GM18499 (cell line): ENCODE measurements around the gene AKR1C2.
"Not testable (repeated sequence)": the region's sequence is repeated elsewhere in the genome, so short reads cannot be mapped to it uniquely, and the experiment has no call there.

ENCODE experiments used
- ATAC-seq: cut with Tn5 transposase; IDR thresholded peaks from one replicate; pipeline ENCODE4 v1.9.1; 2021; ENCODE audit warnings: moderate number of reproducible peaks; ENCODE audit not compliant: insufficient read depth, unreplicated experiment

AKR1C2 gene

DNA sequence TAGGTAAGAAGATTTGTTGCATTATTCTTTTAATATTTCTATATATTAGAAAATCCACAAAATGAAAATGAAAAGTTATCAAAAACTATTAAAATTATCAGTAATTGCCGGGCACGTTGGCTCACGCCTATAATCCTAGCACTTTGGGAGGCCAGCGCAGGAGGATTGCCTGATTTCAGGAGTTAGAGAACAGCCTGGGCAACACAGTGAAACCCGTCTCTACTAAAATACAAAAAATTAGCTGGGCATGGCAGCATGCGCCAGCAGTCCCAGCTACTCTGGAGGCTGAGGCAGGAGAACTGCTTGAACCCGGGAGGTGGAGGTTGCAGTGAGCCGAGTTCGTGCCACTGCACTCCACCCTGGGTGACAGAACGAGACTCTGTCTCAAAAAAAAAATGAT, 11.1 kb downstream of the AKR1C2 start:
- ATAC-seq = not testable (repeated sequence)

DNA sequence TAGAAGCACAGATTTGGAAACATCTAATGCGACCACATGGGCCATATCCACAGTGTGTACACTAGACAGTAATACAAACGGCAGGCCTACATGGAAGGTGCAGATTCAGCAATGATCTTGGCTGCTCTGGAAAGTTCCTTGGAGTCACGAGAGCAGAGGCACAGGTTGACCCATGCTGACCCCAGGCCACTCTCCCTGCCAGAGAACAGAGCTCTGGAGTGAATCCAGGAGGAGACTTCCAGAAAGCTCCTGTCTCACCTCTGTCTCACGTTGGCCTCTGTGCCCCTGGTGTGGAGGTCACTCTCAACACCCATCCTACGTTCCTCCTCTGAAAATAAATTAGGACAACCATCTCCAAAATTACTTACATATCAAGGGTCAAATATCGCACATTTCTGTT, 12.2 kb downstream of the AKR1C2 start:
- not testable (repeated sequence) for ATAC-seq

DNA sequence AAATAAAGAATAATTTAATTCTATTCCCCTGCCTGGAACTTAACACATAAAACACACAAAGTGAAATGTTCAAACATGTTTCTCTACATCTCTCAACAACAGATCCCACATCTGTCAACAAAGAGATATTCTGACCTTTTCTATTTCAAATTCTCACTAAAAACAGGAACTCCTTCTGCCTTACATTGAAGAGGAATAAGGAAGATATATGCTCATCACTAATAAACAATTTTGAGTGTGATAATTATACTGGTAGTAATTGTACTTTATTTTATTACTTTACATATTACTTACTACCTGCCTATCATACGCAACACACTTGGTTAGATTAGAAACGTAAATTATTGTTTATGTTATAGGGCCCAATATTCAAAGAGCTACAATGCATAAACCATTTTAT, 13.4 kb downstream of the AKR1C2 start:
- ATAC-seq = no peak

DNA sequence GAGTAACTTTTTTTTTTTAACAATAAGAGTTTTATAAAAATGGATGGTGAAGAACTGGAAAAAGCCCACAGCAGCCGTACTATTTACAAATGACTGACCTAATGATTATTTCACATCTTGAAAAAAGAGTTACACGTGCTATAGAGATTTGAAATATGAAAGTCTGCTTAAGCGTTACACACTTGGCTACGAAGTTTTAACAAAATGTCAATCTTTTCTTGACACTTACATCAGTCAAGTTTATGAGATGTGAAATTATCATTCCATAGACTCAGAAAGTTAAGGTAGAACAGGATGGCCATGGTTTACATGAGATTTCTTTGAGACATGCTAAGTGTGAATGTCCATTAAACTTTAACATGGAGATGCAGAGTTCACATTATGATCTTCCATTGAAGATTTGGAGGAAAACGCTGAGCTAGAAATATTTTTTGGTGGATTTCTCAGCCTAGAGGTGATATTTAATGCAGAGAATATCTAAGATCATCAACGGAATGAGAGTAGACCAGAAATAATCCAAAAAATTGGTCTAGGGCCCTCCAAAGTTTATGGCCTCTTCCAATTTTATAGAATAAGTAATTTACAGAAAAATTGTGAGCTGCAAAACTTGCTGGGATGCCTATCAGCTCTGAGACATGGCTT, 15.5 kb downstream of the AKR1C2 start:
- not testable (repeated sequence) for ATAC-seq

DNA sequence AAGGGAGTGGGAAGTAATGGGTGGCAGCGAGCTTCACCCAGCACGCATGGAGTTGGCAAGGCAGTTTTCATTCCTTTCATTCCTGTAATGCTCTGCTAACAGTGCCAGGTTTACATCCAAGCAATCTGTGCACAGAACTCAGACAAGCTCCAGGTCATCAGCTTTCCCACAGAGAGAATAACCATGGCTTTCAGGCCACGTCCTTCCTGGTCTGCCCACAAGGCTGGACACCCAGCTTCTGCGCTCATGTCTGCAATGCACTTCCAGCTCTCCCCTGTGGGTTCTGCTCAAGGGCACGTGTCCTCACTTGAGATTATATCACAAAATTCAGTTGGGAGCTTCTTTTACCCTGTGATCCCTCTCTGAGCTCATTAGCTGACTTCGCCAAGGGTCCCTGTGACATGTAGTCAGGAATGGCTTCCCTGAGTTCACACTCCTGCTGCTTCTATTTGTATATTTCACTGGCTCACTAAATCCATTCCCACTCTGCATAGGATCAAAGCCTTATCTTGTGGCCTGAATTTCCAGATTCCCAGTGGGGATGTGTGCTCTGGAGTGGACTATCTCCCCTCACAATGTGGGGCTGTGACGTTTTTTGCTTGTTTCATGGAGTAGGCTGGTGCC, 18.6 kb downstream of the AKR1C2 start:
- ATAC-seq = no peak

DNA sequence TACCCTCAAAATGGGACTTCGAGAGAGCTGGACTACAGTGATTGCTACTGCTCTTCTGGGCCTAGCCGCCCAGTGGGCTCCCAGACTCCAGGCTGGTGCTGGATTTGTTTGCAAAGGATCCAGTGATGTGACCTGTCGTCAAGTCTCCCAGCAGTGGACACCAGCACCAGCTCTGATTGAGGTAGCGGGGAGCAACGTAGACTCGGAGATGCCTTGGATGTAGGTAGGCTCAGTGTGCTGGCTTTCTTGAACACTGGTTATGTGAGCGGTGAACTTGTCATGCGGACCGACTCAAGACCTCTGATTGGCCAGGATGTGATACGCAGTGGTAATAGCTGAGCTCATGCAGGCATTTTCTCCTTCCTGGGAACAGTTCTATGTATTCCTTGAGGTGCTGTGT, 19.4 kb downstream of the AKR1C2 start:
- no peak for ATAC-seq

DNA sequence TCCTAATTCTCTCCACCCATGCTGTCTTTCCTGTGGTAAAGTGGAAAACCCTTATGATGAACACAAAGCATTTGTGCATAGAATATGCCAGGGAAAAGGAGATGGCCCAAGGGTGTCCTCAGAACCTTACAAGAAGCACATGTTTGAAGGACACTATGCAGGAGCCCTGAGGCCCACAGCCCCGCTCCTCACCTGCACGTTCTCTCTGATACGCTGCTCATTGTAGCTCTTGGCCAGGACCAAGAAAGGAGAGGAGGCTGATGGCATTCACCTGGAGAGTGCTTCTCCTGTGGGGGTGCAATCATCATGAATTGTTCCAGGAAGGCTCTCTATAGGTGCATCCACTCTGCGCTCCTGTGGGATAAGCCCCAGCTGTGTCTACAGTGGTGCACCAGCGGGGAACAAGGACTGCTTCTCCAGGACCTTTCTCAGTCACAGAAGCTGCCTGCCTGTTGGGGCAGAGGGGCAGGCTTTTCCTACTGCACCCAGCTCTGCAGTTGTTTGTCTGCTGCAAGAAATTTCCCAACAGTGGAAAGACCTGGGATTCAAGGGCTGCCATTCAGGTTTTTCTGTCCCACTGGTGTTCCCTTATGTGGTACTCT, 19.9 kb downstream of the AKR1C2 start:
- no peak for ATAC-seq

DNA sequence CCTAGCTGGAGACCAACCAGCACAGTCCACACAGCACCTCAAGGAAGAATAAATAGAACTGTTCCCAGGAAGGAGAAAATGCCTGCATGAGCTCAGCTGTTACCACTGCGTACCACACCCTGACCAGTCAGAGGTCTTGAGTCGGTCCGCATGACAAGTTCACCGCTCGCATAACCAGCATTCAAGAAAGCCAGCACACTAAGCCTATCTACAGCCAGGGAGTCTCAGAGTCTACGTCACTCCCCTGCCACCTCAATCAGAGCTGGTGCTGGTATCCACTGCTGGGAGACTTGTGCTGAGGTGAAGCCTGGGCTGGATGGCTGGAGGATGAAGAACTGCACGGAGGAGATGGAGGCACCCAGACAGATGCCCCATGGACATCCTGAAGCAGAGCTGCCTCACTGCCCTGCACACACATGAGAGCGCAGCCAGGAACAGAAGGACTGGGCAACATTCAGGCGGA, 20.9 kb downstream of the AKR1C2 start:
- no peak for ATAC-seq

DNA sequence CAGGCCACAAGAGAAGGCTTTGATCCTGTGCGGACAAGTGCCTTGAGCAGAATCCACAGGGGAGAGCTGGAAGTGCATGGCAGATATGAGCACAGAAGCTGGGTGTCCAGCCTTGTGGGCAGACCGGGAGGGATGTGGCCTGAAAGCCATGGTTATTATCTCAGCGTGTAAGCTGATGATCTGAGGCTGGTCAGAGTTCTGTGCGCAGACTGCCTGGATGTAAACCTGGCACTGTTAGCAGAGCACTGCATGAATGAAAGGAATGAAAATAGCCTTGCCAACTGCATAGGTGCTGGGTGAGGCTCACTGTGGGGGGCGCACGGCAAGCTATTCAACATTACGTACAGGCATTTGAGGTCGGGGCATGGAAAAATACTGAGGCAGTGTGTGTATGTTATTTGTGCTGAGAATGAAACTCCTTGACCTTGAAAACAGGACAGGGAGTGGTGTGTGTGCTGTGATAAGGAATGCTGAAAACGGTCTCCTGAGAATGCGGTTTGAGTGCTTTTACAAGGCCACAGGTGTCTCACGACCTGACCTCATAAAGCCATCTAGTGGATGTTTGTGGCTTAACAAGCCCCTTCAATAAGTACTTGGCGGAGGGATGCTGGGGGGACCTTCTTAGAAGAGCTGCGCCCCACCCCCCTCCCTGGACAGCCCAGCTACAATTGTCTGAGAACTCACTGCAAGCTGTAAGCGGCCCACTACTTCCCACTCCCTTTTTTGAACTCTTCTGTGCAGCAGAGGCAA, 21.8 kb downstream of the AKR1C2 start:
- no peak for ATAC-seq

DNA sequence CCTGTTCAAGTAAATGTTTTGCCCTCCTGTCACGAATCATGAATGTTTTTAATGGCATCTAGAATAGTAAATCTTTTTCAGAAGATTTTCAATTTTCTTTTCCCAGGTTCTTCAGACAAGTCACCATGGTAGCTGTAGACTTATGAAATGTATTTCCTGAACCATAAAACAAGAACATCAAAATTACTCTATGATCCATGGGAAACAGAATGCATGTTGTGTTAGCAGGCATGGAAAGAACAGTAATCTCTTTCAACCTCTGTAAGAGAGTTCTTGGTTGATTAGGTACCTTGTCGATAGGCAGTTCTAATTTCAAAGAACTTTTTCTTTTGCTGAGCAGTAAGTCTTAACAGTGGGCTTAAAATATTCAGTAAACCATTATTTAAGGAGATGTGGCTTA, 22.9 kb downstream of the AKR1C2 start:
- ATAC-seq = no peak

DNA sequence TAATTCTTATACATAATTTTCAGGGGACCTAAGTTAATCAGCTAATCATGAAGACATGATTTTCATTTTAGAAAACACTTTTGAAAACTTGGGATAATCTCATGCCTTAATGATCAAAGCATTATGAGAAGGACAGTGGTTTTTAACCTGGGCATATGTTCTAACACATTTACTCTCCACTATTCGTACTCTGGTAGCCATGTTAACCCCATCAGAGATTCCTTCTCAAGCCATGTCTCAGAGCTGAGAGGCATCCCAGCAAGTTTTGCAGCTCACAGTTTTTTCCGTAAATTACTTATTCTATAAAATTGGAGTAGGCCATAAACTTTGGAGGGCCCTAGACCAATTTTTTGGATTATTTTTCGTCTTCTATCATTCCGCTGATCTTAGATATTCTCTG, 24.8 kb downstream of the AKR1C2 start:
- ATAC-seq = no peak

DNA sequence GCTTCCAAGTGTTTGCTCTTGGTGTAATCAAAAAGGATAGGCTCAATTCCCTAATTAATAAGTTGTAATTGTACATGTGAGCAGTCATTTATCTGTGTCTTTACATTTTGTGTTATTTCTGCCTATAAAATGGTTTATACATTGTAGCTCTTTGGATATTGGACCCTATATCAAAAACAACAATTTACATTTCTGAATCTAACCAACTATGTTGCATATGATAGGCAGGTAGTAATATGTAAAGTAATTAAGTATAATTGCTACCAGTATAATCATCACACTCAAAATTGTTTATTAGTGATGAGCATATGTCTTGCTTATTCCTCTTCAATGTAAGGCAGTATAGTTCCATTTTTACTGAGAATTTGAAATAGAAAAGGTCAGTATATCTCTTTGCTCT, 26.6 kb downstream of the AKR1C2 start:
- ATAC-seq = no peak

DNA sequence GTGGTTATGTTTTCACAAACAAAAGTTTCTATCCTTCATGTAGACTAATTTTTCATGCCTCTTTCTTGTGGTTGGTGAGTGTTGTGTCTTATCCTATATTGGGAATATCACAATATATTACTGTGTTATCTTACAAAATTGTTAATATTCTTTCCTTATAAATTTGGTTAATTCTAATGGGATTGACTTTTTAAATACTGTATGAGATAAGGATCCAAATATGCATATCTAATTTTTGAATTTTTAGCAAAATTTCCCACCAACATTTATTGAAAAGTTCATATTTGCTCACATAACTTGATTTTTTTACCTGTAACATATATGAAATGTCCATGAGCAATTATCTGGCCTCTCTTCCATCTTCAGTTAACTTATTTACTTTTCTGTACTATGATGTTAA, 29.3 kb downstream of the AKR1C2 start:
- not testable (repeated sequence) for ATAC-seq

DNA sequence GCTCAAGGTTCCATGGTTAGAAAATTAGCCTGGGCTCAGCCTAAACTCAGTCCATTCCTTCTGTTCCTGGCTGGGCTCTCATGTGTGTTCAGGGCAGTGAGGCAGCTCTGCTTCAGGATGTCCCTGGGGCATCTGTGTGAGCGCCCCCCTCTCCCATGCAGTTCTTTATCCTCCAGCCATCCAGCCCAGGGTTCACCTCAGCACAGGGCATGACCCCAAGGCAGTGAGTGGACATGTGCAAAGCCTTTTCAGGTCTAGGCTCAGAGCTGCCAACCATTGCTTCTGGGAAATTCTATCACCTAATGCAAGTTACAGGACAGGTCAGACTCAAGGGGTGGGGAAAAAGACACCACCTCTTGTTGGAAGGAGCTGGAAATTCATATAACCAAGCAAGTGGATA, 30.4 kb downstream of the AKR1C2 start:
- ATAC-seq = not testable (repeated sequence)

DNA sequence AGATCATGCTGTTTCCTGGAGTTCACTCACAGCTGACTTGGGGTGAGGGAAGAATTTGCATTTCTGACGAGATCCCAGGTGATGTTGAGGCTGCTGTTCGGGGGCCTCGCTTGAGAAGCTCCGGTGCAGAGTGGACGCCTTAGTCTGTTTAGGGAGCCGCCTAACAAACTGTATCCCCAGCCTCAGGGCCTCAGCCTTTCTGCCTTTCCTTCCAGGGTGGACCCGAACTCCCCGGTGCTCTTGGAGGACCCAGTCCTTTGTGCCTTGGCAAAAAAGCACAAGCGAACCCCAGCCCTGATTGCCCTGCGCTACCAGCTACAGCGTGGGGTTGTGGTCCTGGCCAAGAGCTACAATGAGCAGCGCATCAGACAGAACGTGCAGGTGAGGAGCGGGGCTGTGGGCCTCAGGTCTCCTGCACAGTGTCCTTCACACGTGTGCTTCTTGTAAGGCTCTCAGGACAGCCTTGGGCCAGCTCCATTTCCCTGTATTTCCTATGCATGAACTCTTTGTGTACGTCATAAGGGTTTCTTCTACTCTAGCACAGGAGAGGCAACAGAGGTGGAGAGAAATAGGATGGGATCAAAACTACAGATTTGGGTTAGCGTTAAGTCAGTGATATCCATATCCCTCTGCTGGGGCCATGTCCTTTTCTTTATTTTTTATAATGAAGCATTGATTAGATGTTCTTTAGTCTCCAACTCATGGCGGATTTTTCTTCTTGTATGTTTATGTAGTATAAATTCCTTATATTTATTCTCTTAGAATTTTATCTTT, 31.1 kb downstream of the AKR1C2 start:
- not testable (repeated sequence) for ATAC-seq

DNA sequence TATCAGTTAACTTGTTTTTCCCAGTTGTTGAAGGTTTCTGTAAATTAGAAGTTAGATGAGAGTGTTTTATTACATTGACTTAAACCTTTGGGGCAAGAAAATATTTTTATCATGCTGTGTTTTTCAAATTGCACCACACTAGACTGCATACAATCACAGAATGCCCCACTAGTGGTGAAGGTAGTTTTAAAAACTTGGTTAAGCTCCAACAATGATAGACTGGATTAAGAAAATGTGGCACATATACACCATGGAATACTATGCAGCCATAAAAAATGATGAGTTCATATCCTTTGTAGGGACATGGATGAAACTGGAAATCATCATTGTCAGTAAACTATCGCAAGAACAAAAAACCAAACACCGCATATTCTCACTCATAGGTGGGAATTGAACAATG, 33.3 kb downstream of the AKR1C2 start:
- not testable (repeated sequence) for ATAC-seq

DNA sequence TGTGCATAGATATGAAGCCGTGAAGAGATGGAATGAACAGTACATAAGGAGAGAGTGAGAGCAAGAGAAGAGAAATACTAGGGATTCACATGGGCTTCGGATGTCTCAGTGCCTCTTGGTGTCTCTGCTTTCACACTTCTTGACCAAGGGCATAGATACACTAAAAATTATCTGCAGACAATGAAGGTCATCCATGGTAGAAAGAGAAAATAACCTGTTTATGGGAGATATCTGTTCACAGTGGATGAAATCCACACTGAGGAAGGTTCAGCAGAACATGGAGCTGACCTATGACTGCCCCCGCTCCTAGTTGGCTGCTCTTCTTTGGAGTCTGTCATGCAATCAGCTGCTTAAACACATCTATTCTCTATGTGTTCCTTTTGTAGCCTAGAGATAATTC, 34.4 kb downstream of the AKR1C2 start:
- ATAC-seq = not testable (repeated sequence)

DNA sequence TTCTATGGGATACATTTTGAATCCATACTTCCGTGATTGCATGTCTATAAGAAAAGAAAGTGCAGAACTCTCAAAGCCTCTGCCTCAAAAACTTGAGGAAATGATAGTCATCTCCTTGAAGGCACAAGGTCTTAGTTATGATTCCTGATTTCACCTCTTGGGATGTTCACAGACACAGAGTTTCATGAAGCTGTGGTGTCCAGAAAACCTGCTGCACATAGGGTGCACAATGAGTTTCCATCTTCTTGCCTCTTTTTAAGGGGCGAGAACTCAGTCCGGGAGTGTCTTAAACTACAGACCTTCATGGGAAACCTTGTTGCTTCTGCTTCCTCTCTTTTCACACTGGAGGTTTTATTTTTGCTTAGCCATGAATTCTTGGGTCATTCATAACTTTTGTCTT, 36.5 kb downstream of the AKR1C2 start:
- not testable (repeated sequence) for ATAC-seq

DNA sequence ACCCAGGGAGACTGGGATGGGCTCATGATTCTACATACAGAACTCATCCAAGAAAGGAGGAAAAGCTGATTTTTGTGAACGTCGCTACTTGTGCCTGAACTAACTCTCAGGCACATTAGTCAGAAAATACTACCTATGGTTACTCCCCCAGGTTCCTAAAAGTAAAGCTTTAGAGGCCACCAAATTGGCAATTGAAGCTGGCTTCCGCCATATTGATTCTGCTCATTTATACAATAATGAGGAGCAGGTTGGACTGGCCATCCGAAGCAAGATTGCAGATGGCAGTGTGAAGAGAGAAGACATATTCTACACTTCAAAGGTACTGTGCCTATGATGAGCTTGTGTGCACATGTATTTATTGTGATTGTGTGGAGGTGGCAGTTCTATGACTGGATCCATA, 37.9 kb downstream of the AKR1C2 start:
- not testable (repeated sequence) for ATAC-seq

DNA sequence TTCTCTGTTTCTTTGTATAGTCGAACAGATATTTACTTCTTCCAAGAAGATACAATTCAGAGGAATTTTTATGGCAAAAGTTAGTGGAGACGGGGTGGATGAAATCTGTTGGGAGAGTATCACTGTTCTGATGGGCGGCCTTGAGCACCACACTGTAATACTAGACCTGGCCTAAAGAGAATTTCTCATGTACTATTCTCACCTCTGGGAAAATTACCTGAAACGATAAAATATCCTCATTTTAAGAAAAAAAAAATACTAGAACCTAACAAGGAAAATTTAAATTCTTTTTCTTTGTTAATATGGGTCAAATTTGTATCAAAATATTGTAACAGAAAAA, 39.9 kb downstream of the AKR1C2 start:
- ATAC-seq = not testable (repeated sequence)
